HG03095 (cell line): ENCODE data around the gene GPS1.

Experiments
- ATAC-seq: cut with Tn5 transposase; IDR thresholded peaks from one replicate; pipeline ENCODE4 v1.9.1; 2021; ENCODE audit warnings: moderate library complexity; ENCODE audit not compliant: unreplicated experiment

GPS1 gene

DNA sequence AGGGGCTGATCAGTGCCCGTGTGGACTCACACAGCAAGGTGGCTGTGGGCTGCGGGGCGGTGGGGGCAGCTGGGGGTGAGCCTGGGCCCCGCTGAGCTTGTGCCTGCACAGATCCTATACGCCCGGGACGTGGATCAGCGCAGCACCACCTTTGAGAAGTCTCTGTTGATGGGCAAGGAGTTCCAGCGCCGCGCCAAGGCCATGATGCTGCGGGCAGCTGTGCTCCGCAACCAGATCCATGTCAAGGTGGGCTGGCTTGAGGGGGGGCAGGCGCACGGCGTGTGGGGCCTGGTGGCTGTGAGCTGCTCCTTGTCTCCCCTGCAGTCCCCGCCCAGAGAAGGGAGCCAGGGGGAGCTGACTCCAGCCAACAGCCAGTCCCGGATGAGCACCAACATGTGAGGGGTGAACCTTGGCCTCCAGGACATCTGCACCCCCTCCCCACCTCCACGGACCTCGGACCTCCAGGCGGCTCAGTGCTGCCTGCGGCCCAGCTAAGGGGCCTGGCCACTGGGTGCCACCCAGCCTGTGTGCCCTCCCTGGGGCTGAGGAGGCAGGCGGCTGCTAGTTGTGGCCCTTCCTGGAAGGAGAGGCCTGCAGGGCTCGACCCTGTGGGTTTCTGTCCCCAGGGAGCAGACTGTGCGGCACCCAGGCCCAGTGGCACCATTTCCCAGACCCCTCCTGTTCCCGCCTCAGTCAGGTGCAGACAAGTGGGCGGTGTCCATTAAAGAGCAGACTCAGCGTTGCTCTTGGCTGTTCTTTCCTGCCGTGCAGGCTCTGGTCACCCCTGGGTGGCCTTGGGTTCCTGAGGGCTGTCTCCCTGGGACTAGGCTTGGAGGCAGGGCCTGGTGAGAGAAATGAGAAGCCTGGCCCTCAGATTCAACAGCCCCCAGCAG is 5.3 kb downstream of the GPS1 start:
- ATAC-seq = no peak

DNA sequence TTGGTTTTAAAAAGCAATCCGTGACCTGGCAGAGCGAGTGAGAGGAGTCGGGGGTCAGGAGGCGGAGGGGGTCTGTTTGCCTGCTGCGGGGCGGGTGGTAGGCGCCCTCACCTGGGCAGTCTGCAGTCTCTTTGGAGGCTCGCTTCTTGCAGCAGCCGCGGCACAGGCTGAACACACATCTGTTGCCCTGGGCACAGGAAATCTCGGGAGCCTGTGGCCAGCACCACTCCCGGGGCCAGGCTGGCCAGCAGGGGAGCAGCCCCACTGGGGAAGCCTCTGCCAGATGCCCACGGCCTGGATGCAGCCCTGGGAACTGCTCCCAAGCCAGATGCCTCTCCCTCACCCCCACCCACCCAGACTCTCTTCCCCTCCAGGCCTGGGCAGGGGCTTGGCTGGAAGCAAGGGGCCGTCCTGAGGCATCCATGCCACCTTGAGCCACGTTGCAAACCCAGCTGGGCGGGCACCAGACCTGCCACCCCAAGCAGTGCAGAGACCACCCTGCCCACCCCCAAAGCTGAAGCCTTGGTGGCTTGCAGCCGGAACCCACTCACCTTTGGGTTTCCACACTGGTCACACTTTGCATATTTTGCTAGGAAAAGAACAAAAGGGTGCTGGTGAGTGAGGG is 6.6 kb downstream of the GPS1 start:
- ATAC-seq = no peak

- ATAC-seq = no peak
Measured at GRCh38 chr17:82058855-82059249, 7.2 kb downstream of the GPS1 start.

DNA sequence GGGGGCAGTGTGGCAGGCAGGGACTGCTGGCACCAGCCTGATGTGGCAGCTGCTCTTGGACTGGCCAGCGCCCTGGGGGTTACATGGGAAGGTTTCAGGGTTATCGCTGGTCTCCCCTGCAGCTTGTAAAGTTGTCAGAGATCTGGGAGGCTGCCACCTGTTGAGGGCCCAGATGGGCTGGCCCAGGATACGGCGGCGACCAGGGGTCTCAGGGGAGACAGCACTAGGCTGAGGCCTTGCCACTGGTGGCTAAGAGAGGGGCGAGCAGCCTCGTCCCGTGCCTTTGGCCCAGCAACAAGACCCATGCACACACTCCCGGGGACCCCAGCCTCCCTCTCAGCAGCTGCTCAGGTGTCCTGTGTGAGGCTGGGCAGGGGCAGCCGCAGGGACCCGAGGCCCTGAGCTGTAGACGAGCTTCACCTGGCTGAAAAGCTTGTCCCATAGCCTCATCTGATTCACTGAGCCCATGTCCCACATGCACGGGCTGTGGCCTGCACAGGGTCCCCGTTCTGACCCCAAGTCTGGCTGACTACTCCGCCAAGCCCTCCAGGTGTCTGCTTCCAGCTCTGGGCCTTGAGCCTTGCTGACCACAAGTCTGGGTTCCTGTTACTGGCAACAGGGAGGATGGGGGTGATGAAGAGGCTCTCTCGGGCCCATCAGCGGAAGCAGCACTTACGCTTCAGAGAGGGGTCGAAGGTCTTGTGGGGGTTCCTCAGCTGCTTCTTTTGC is 7.7 kb downstream of the GPS1 start:
- ATAC-seq = no peak

DNA sequence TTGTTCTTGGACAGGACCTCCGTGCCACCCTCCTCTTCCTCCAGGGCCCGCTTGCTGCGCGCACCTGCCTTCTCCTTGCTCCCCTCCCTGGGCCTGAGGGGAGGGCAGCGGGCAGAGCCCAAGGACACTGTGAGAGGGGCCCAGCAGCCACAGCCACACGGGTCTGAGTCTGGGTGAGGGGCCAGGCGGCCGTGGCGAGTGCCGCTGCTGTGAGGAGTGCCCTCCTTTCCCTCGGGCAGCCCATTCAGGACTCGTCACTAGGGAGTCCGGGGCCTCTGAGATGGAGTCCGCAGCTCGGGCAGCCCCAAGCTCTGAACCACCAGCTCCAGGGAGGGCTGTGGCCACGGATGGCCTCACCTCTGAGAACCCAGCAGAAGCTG is 8.3 kb downstream of the GPS1 start:
- ATAC-seq = no peak

- ATAC-seq = no peak
Measured at GRCh38 chr17:82060614-82061013, 8.9 kb downstream of the GPS1 start.

DNA sequence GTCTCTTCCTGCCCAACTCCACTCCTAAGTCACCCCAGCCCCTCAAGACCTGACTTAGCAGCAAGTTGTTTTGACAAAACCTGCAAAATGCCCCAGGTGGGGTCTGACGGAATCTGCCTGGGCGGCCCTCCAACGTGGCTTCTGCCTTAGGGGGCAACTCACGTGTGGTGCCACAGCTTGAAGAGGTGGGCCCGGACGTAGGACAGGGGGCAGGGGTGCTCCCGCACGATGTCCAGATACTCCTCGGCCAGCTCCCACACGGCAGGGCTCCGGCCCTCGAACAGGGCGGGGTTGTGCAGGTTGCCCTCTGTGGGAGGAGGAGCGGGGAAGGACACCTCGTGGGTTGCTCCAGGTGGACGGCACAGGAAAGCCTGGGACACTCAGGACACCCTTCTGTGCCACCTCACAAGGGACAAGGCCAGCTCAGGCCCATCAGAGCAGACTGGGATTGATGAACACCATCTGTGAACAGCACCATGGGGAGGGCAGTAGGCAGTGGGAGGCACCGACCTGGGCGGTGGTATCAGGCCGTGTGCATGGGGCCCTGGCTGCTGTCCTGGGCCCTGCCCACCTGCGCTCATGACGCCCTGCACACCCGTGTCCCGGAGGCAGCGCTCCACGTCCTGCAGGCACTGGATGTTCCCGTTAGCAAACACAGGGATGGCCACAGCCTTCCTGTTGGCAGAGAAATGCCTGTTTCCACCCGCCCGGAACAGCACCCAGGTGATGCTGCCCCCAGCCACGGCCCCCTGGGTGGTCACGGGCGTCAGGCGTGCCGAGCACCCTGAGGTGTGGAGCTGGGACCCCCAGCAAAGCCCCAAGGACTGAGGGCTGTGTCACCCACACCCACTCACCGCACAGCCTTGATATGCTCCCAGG is 9.6 kb downstream of the GPS1 start:
- no peak for ATAC-seq

- no peak for ATAC-seq
Measured at GRCh38 chr17:82062076-82062983, 10.6 kb downstream of the GPS1 start.

- no peak for ATAC-seq
Measured at GRCh38 chr17:82062984-82063368, 11.3 kb downstream of the GPS1 start.

DNA sequence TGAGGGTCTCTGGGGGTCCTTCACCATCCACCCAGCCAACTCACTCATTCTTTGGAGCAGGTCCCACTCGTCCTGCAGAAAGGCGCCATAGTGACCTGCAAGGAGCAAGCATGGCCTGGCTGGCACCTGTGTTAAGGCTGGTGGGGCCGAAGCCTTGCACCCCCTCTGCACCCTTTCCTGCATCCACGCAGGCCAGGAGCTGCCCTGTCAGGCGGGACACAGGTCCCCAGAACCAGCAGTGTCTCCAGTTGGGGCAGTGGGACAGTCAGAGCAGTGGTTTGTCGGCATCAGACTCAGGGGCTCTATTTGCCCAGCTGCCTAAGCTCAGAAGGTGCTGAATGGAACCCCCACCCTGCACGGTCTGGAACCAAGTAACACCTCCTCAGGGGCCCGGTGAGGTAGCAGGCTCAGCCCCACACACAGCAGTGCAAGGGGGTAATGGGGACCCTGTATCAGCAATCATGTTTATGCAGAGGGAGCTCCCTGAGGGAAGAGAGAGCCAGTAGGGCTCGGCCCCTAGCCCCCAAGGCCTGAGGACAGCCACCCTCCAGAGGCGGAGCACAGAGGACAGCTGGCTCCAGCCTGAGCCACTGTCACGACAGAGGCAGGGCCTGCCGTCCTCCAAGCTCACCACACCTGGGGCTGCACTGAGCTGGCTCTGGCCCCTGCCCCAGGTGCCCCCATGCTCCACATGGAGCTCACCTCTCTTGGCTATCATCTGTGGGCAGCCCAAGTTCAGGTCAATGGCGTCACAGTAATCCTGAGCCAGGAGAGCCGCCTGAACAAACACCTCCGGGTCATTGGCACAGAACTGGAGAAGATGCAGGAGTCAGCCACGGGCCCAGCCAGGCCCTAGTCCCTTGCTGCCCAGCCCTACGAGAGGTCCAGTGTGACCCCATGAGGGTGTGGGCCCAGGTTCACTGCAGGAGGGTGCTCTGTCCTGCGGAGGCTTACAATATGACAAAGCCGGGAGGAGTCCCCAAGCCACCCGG is 12.0 kb downstream of the GPS1 start:
- no peak for ATAC-seq

DNA sequence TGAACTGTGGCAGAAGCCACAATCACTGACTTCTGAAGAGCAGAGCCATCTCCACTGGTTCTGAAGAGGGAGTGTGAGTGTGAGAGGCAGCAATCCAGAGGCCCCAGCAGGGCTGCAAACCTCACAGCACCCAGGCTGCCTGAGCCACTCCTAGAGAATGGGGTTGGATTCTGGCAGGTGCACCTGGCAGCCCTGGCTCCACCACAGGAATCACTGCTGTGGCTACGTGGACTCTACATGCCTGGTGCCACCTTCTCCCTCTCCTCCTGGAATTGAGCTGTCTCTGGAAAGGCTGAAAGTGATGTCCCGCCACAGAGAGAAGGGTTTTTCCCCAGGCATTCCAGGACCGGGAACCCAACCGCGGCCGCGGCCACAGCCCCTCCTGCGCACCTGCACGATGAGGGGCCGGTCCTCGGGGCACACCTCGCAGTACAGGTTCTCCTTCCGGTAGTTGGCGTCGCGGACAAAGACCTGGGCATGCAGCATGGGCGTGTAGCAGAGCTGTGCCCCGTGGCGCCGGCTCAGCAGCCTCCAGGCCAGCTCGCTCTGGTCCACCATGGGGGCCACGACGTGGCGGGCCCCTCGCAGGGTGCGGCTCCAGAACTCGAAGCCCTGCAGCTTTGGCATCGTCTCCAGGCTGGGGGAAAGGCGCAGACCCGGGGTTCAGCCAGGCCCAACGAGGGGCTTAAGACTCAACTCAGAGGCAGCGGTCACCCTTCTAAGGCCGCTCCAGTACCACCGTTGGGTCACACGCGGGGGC is 12.9 kb downstream of the GPS1 start:
- no peak for ATAC-seq

- ATAC-seq = peak; percentile 15
Measured at GRCh38 chr17:82065193-82065637, 13.5 kb downstream of the GPS1 start.

GRCh38 chr17:82065638-82066303 is 14.1 kb downstream of the GPS1 start, which contains the start of gene DUS1L:
DUS1L (minus strand) TSS chr17:82065804; CDS start chr17:82065059, 745 bp downstream.
- peak; percentile 52 for ATAC-seq

DNA sequence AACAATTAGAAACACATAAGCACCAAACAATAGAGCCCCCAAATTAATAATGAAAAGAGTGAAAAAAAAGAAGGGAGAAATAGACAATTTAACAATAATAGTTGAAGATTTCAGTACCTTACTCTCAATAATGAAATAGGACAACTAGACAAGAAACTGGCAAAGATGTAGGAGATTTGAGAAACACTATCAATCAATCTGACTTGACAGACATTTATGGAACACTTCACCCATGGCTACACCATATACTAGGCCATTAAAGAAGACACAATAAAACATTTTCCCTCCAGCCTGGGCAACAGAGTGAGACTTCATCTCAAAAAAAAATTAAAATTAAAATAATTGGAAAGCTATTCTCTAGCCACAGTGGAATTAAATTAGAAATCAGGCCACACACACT is 18.9 kb downstream of the GPS1 start:
- ATAC-seq = no peak

- ATAC-seq = no peak
Measured at GRCh38 chr17:82072827-82073226, 21.1 kb downstream of the GPS1 start.

GRCh38 chr17:82073446-82073845 is 21.7 kb downstream of the GPS1 start:
- ATAC-seq = no peak
